ENCODE results near the gene SORCS2.

Gene SORCS2

GRCh38 chr4:7546152-7546808, 353.9 kb downstream of the SORCS2 start:
- in situ Hi-C loops (cut with MboI; ENCODE audit: low pct_unique_long_range_greater_than_20kb, low sequenced_read_pairs, unreplicated experiment): no loop called here
- TF ChIP-seq CTCF (IDR thresholded peaks at IDR 0.05; ENCODE audit: extremely low read depth, insufficient read depth, missing control alignments): no peak
- no peak for DNase-seq (ENCODE audit: low spot score)

- no peak for TF ChIP-seq CTCF (IDR thresholded peaks at IDR 0.05; ENCODE audit: extremely low read depth, insufficient read depth, missing control alignments)
- no peak for DNase-seq (ENCODE audit: low spot score)
- in situ Hi-C loops (cut with MboI; ENCODE audit: low pct_unique_long_range_greater_than_20kb, low sequenced_read_pairs, unreplicated experiment): no loop called here
Measured at GRCh38 chr4:7546809-7547367, 354.6 kb downstream of the SORCS2 start.

GRCh38 chr4:7547368-7548040, 355.2 kb downstream of the SORCS2 start:
- DNase-seq (ENCODE audit: low spot score): no peak
- TF ChIP-seq CTCF (IDR thresholded peaks at IDR 0.05; ENCODE audit: extremely low read depth, insufficient read depth, missing control alignments): no peak
- in situ Hi-C loops (cut with MboI; ENCODE audit: low pct_unique_long_range_greater_than_20kb, low sequenced_read_pairs, unreplicated experiment): no loop called here

- no peak for TF ChIP-seq CTCF (IDR thresholded peaks at IDR 0.05; ENCODE audit: extremely low read depth, insufficient read depth, missing control alignments)
- no peak for DNase-seq (ENCODE audit: low spot score)
- in situ Hi-C loops (cut with MboI; ENCODE audit: low pct_unique_long_range_greater_than_20kb, low sequenced_read_pairs, unreplicated experiment): no loop called here
Measured at GRCh38 chr4:7549866-7550265, 357.5 kb downstream of the SORCS2 start.

GRCh38 chr4:7552466-7552865, 360.1 kb downstream of the SORCS2 start:
- in situ Hi-C loops (cut with MboI; ENCODE audit: low pct_unique_long_range_greater_than_20kb, low sequenced_read_pairs, unreplicated experiment): no loop called here
- TF ChIP-seq CTCF (IDR thresholded peaks at IDR 0.05; ENCODE audit: extremely low read depth, insufficient read depth, missing control alignments): no peak
- DNase-seq (ENCODE audit: low spot score): no peak

GRCh38 chr4:7553280-7553679, 360.9 kb downstream of the SORCS2 start:
- in situ Hi-C loops (cut with MboI; ENCODE audit: low pct_unique_long_range_greater_than_20kb, low sequenced_read_pairs, unreplicated experiment): no loop called here
- no peak for TF ChIP-seq CTCF (IDR thresholded peaks at IDR 0.05; ENCODE audit: extremely low read depth, insufficient read depth, missing control alignments)

More at GRCh38 chr4:7553280-7553679, 360.9 kb downstream of the SORCS2 start:
- no peak for DNase-seq (ENCODE audit: low spot score)
